Thymus (tissue), 14 donors: ENCODE data around the gene PRAC1. TPM values are rescaled to one million over a fixed set of nuclear protein-coding genes. Genes with fewer than 3 reads are reported as not detected.

ENCODE experiments used
- DNase-seq, 9 donors: peaks; one replicate each; pipeline ENCODE4 v3.0.0-alpha.2; 2013; ENCODE audit warnings: low spot score in 9 of 9, low read depth in 6 of 9, missing footprints in 1 of 9
- H3K27ac ChIP-seq, 2 donors: one replicate each; pipeline ENCODE4 v1.5.1; 2013; ENCODE audit warnings: control low read depth in 1 of 2, low read depth in 1 of 2, low read length in 1 of 2, mild to moderate bottlenecking in 1 of 2, moderate library complexity in 1 of 2
- H3K27me3 ChIP-seq, 2 donors: one replicate each; pipeline ENCODE4 v1.5.1; 2013; ENCODE audit warnings: low read length in 1 of 2; ENCODE audit not compliant: control insufficient read depth in 2 of 2, insufficient read depth in 1 of 2
- H3K36me3 ChIP-seq, 2 donors: one replicate each; pipeline ENCODE4 v1.5.1; 2013; ENCODE audit warnings: low read length in 1 of 2, mild to moderate bottlenecking in 1 of 2, moderate library complexity in 1 of 2; ENCODE audit not compliant: control insufficient read depth in 2 of 2, insufficient read depth in 2 of 2
- H3K4me1 ChIP-seq, 2 donors: one replicate each; pipeline ENCODE4 v1.5.1; 2013; ENCODE audit warnings: low read length in 2 of 2; ENCODE audit not compliant: control insufficient read depth in 2 of 2, insufficient read depth in 2 of 2
- H3K4me3 ChIP-seq, 2 donors: one replicate each; pipeline ENCODE4 v1.5.1; 2013; ENCODE audit warnings: low read length in 2 of 2, control low read depth in 1 of 2, mild to moderate bottlenecking in 1 of 2
- H3K9me3 ChIP-seq, 2 donors: one replicate each; pipeline ENCODE4 v1.5.1; 2013; ENCODE audit warnings: low read length in 1 of 2, mild to moderate bottlenecking in 1 of 2; ENCODE audit not compliant: control insufficient read depth in 2 of 2, insufficient read depth in 1 of 2
- WGBS: extraction: QIAGEN DNeasy Blood & Tissue Kit; methylation state at CpG from one replicate; pipeline ENCODE4 v1.1.7; 2013; 5-methylcytosine and 5-hydroxymethylcytosine counted together
- long read RNA-seq, 10 donors: transcript quantifications; one replicate each; lab custom pipeline, GENCODE V29; 2026
- polyA plus RNA-seq: library from polyadenylated mRNA; stranded (reverse); fragments of 200-250 nt; gene quantifications from one replicate; pipeline ENCODE4 v1.2.3, GENCODE V29; 2013
- total RNA-seq: library from RNA; stranded (reverse); fragments of 120-200 nt; gene quantifications from one replicate; pipeline ENCODE4 v1.2.4, GENCODE V29; 2013
- donor health status: healthy.

Gene PRAC1
- total RNA-seq (not detected), polyA plus RNA-seq (0.91 TPM)
- long read RNA-seq, donor 1 = 0 reads
- long read RNA-seq, donor 2 = 0 reads
- long read RNA-seq, donor 3 = 0 reads
- long read RNA-seq, donor 4 = 0 reads
- long read RNA-seq, donor 5 = 0 reads
- long read RNA-seq, donor 6 = 0 reads
- long read RNA-seq, donor 7 = 0 reads
- long read RNA-seq, donor 8 = 0 reads
- long read RNA-seq, donor 9 = 0 reads
- long read RNA-seq, donor 10 = 0 reads

DNA sequence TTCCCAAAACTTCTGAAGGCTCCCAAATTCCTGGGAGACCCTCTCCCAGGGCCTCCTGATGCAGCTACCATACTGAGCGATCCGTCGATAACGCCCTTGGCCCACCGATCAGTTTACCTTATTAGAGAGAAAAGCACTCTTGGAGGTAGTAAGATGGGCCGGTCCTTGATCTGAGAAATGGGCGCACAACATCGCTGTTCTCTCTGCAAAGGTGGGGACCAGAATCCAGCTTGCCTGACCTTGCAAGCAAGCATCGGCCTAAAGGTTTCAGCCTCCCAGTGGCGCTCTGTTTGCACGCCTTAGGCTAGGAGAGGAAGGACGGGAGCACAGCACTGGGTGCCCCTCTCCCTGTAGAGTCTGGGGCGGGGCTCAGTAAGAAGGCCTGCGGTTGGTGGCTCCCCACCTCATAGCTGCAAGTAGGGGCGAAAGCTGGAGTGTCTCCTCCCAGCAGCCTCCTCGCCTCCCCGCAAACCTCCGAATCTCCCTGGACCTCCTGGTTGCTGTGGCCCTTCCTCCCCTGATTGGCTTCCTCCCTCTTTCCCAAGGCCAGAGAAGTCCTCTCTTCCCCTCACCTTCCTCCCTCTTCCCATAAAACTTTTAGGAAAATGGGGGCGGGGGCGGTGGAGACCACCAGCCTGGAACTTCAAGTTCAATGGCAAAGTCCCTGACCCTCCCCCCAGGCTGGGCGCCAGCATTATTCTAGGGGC, at the start of gene PRAC1:
Gene PRAC1, minus strand, starts transcription at position 318 of the 707 bp plus-strand sequence. Its CDS starts 126 bp downstream, at position 192.
- H3K9me3 ChIP-seq = peaks cover 0 to 19% of the 10 kb centered on the region in 2 donors
- WGBS = 10% methylated on average over 21 of the region's 21 CpGs
- H3K27ac ChIP-seq = no peak within 1 kb of the TSS
- H3K4me3 ChIP-seq = no peak within 1 kb of the TSS
- peaks cover 0 to 26% of the 10 kb centered on the region in 2 donors for H3K4me1 ChIP-seq
- peaks cover 90 to 100% of the 10 kb centered on the region in 2 donors for H3K27me3 ChIP-seq
- no peak for DNase-seq
- H3K36me3 ChIP-seq = no peaks in the 10 kb centered on the region

DNA sequence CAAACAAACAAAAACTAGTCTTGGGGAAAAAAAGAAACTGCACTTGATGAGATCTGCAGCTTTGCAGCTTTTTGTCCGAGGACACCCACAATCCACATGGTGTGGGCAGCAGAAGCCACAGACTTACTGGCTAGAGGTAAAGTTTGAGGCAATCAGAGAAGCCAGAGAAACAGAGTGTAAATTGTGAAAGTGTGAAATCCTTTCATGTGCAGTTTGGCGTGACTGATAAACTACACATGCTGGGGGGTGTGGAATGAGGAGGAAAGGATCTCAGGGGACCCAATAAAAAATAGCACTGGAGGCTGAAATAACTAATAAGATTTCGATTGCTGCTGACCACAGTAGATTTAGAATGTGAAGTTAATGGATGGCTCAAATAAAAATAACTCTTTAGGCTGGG, 48.6 kb upstream of the PRAC1 start:
- DNase-seq = no peak
- peaks cover 0 to 25% of the 10 kb centered on the region in 2 donors for H3K27me3 ChIP-seq
- H3K4me3 ChIP-seq = no peak overlapping the region
- WGBS = 54% methylated on average over 3 of the region's 3 CpGs
- H3K36me3 ChIP-seq = no peaks in the 10 kb centered on the region
- H3K27ac ChIP-seq = no peak overlapping the region
- no peaks in the 10 kb centered on the region for H3K9me3 ChIP-seq
- H3K4me1 ChIP-seq = no peaks in the 10 kb centered on the region

GRCh38 chr17:48769009-48769675, 46.8 kb upstream of the PRAC1 start:
- H3K36me3 ChIP-seq = no peaks in the 10 kb centered on the region
- no peaks in the 10 kb centered on the region for H3K9me3 ChIP-seq
- H3K4me3 ChIP-seq = no peak overlapping the region
- WGBS = 95% methylated on average over 5 of the region's 5 CpGs
- DNase-seq = no peak
- no peaks in the 10 kb centered on the region for H3K4me1 ChIP-seq
- no peak overlapping the region for H3K27ac ChIP-seq
- H3K27me3 ChIP-seq = peaks cover 0 to 29% of the 10 kb centered on the region in 2 donors

GRCh38 chr17:48767263-48767774, 45.0 kb upstream of the PRAC1 start:
- 74% methylated on average over 4 of the region's 4 CpGs for WGBS
- Histone ChIP-seq H3K9me3 (no peaks in the 10 kb centered on the region), H3K27me3 (peaks cover 0 to 41% of the 10 kb centered on the region in 2 donors), H3K4me1 (no peaks in the 10 kb centered on the region), H3K36me3 (no peaks in the 10 kb centered on the region), H3K27ac (no peak overlapping the region), H3K4me3 (no peak overlapping the region)
- DNase-seq = no peak

DNA sequence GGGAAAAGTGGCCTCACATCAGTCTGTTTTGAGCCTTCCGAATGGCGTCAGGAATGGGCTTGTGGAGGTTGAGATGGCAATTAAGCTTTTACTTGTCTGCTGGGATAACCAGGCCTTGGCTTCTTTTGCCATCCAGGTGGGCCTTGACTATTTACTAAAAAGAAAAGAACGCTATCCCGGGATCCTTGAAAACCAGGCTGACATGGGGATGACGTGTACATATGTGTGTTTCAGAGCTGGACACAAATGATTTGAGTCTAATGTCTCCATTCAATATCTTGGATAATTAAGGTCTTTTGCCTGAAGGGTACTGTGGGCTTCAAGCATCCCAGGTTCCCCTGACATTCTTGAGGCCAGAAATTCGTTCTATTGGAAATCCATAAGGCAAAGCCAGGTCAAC, 38.8 kb upstream of the PRAC1 start:
- no peak overlapping the region for H3K4me3 ChIP-seq
- H3K4me1 ChIP-seq = no peaks in the 10 kb centered on the region
- no peak overlapping the region for H3K27ac ChIP-seq
- DNase-seq = no peak
- peaks cover 8 to 79% of the 10 kb centered on the region in 2 donors for H3K27me3 ChIP-seq
- no peaks in the 10 kb centered on the region for H3K36me3 ChIP-seq
- 78% methylated on average over 6 of the region's 6 CpGs for WGBS
- no peaks in the 10 kb centered on the region for H3K9me3 ChIP-seq

DNA sequence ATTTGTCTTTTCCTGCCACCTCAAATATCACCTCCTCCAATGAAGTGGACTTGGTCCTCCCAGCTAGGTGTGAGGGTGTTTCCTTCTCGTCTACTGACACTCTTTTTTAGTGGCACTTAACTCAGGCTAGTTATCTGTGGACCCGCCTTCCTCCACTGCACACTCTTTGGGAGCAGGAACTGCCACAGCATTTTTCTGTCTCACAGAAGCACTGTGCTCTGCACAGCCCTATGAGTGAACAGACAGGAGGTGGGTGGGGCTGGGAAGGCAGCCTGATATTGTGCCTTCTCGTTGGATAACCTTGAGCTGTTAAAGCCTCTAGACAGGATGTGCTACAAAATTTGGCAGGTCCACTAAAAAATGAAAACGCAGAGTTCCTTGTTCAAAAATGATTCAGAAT, 38.1 kb upstream of the PRAC1 start:
- H3K27me3 ChIP-seq = peaks cover 15 to 82% of the 10 kb centered on the region in 2 donors
- H3K4me1 ChIP-seq = no peaks in the 10 kb centered on the region
- DNase-seq = no peak
- no peak overlapping the region for H3K27ac ChIP-seq
- no peaks in the 10 kb centered on the region for H3K36me3 ChIP-seq
- H3K9me3 ChIP-seq = no peaks in the 10 kb centered on the region
- WGBS = 81% methylated on average over 4 of the region's 4 CpGs
- no peak overlapping the region for H3K4me3 ChIP-seq

- Histone ChIP-seq H3K9me3 (no peaks in the 10 kb centered on the region), H3K27ac (no peak overlapping the region), H3K4me1 (no peaks in the 10 kb centered on the region), H3K36me3 (no peaks in the 10 kb centered on the region), H3K4me3 (no peak overlapping the region), H3K27me3 (peaks cover 27 to 88% of the 10 kb centered on the region in 2 donors)
- DNase-seq = no peak
Measured at GRCh38 chr17:48759288-48759687, 37.0 kb upstream of the PRAC1 start.

GRCh38 chr17:48757524-48757961, 35.2 kb upstream of the PRAC1 start:
- peaks cover 41 to 91% of the 10 kb centered on the region in 2 donors for H3K27me3 ChIP-seq
- DNase-seq = no peak
- H3K27ac ChIP-seq = no peak overlapping the region
- no peaks in the 10 kb centered on the region for H3K4me1 ChIP-seq
- 88% methylated on average over 2 of the region's 2 CpGs for WGBS
- H3K4me3 ChIP-seq = no peak overlapping the region
- H3K9me3 ChIP-seq = no peaks in the 10 kb centered on the region
- no peaks in the 10 kb centered on the region for H3K36me3 ChIP-seq

DNA sequence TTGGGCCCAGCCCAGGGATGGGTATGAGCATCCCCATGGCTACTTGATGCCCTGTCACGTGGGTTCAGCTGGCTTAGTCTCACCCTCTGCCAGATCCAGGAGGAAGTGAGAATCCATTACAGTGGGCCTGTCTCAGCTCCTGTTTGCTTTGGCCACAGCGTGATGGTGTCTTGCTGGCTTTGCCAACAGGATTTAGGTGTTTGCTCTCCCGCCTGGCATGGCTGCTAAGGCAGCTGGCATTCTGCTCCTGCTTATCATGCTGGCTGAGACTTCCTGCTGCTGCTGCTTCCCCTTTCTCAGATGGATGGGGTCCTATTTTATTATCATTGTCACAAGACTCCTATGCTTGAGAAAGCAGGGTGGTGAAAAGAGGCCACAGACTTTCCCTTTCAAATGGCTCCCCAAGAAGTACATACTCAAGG, 34.5 kb upstream of the PRAC1 start:
- DNase-seq = no peak
- H3K27me3 ChIP-seq = peaks cover 48 to 91% of the 10 kb centered on the region in 2 donors

More for the DNA sequence above, 34.5 kb upstream of the PRAC1 start:
- Histone ChIP-seq H3K36me3 (no peaks in the 10 kb centered on the region), H3K9me3 (no peaks in the 10 kb centered on the region), H3K4me1 (no peaks in the 10 kb centered on the region), H3K27ac (no peak overlapping the region), H3K4me3 (no peak overlapping the region)
- WGBS = 25% methylated on average over 3 of the region's 3 CpGs
